H1 (cell line): ENCODE measurements around the gene SOHLH2. TPM values are rescaled to one million over a fixed set of nuclear protein-coding genes. Genes with fewer than 3 reads are reported as not detected.

ENCODE experiments used
- CTCF ChIA-PET: fragments of 300-600 bp; sonication (Branson Sonifier 250); formaldehyde crosslinking; loops from one replicate; lab custom pipeline; 2021; ENCODE audit not compliant: partially characterized antibody; lab: Charles Lee
- POLR2A ChIA-PET: fragments of 300-600 bp; sonication (Branson Sonifier 250); formaldehyde crosslinking; loops from one replicate; lab custom pipeline; 2021; ENCODE audit warnings: inconsistent platforms; ENCODE audit not compliant: partially characterized antibody; lab: Charles Lee
- DNase-seq, 2 experiments: peaks; one replicate each; pipeline versions ENCODE4 v3.0.0 to v3.0.0-alpha.2; 2010 to 2022; ENCODE audit warnings: low spot score in 2 of 2, low read depth in 1 of 2, mixed read lengths in 1 of 2
- FAIRE-seq: peaks from 2 replicates; lab custom pipeline; 2011; peaks lifted over from hg19 to GRCh38; lab: Jason Lieb, UNC
- H2AFZ ChIP-seq: 2 replicates; pipeline ENCODE4 v1.8.1; 2012; ENCODE audit warnings: low read length, inconsistent platforms
- H2AK5ac ChIP-seq: 2 replicates; pipeline ENCODE4 v1.6.1; 2013; ENCODE audit warnings: low read depth, low read length
- H2BK120ac ChIP-seq: replicated peaks from 2 replicates; pipeline ENCODE3; 2013; ENCODE audit warnings: low read depth, low read length, inconsistent platforms
- H2BK12ac ChIP-seq: 2 replicates; pipeline ENCODE4 v1.6.1; 2013; ENCODE audit warnings: low read depth, low read length
- H2BK15ac ChIP-seq: 2 replicates; pipeline ENCODE4 v1.6.1; 2013; ENCODE audit warnings: low read length
- H2BK20ac ChIP-seq: 2 replicates; pipeline ENCODE4 v1.6.1; 2013; ENCODE audit warnings: low read length
- H2BK5ac ChIP-seq: 2 replicates; pipeline ENCODE4 v1.6.1; 2013; ENCODE audit warnings: low read depth, low read length
- H3K14ac ChIP-seq: 2 replicates; pipeline ENCODE4 v1.6.1; 2013; ENCODE audit warnings: inconsistent platforms; ENCODE audit not compliant: insufficient read length
- H3K18ac ChIP-seq: 2 replicates; pipeline ENCODE4 v1.6.1; 2013; ENCODE audit warnings: low read length; ENCODE audit errors: extremely low read depth
- H3K23ac ChIP-seq: 2 replicates; pipeline ENCODE4 v1.6.1; 2013; ENCODE audit warnings: inconsistent platforms; ENCODE audit not compliant: insufficient read length
- H3K23me2 ChIP-seq: 2 replicates; pipeline ENCODE4 v1.6.1; 2013; ENCODE audit warnings: low read depth, low read length
- H3K27ac ChIP-seq: 2 replicates; pipeline ENCODE4 v1.6.1; 2011; ENCODE audit warnings: low read depth, low read length, inconsistent platforms
- H3K27me3 ChIP-seq, 4 experiments: replicated peaks in 1 of 4; 1 replicate in 1 of 4; 2 replicates in 3 of 4; pipeline versions ENCODE4 v1.6.1 to v1.8.1; 2011 to 2013; ENCODE audit warnings: low read length in 3 of 4, mild to moderate bottlenecking in 3 of 4, inconsistent platforms in 2 of 4, mixed read lengths in 2 of 4, moderate library complexity in 1 of 4; ENCODE audit not compliant: control insufficient read depth in 3 of 4, insufficient read depth in 3 of 4; ENCODE audit errors: extremely low read depth in 1 of 4
- H3K36me3 ChIP-seq, 4 experiments: 2 replicates each; pipeline versions ENCODE4 v1.6.1 to v1.8.1; 2011 to 2013; ENCODE audit warnings: mild to moderate bottlenecking in 4 of 4, low read length in 3 of 4, moderate library complexity in 2 of 4, control low read depth in 1 of 4, inconsistent platforms in 1 of 4; ENCODE audit not compliant: insufficient read depth in 4 of 4, control insufficient read depth in 2 of 4
- H3K4ac ChIP-seq: replicated peaks from 2 replicates; pipeline ENCODE3; 2013; ENCODE audit warnings: low read length, low read depth, mixed read lengths, inconsistent platforms; ENCODE audit not compliant: insufficient read length
- H3K4me1 ChIP-seq, 4 experiments: replicated peaks in 1 of 4; 1 replicate in 1 of 4; 2 replicates in 3 of 4; pipeline versions ENCODE4 v1.6.1 to v1.8.1; 2011 to 2013; ENCODE audit warnings: low read length in 3 of 4, inconsistent platforms in 2 of 4, mixed read lengths in 1 of 4; ENCODE audit not compliant: insufficient read depth in 4 of 4, control insufficient read depth in 3 of 4
- H3K4me2 ChIP-seq, 2 experiments: 2 replicates each; pipeline versions ENCODE4 v1.6.1 to v1.8.1; 2011 to 2013; ENCODE audit warnings: low read depth in 2 of 2, low read length in 2 of 2, control low read depth in 1 of 2, inconsistent platforms in 1 of 2, mild to moderate bottlenecking in 1 of 2; ENCODE audit not compliant: insufficient read depth in 1 of 2
- H3K4me3 ChIP-seq, 4 experiments: fragments of 200-600, 300-600 bp in 1 of 4; sonication (generic), shearing (Covaris generic), sonication (Bioruptor Twin) in 1 of 4; 2 replicates each; pipeline versions ENCODE4 v1.5.1 to v1.8.1; 2011 to 2016; ENCODE audit warnings: low read length in 4 of 4, low read depth in 3 of 4, control low read depth in 2 of 4, inconsistent platforms in 2 of 4, mild to moderate bottlenecking in 2 of 4, mixed read lengths in 1 of 4, moderate library complexity in 1 of 4; ENCODE audit not compliant: insufficient read depth in 2 of 4; ENCODE audit errors: extremely low read depth in 1 of 4
- H3K56ac ChIP-seq: replicated peaks from 2 replicates; pipeline ENCODE3; 2013; ENCODE audit warnings: low read depth, mild to moderate bottlenecking, mixed read lengths, low read length, inconsistent platforms; ENCODE audit not compliant: insufficient read length
- H3K79me1 ChIP-seq: 2 replicates; pipeline ENCODE4 v1.6.1; 2013; ENCODE audit warnings: low read depth, low read length, control low read depth
- H3K79me2 ChIP-seq, 2 experiments: 2 replicates each; pipeline versions ENCODE4 v1.6.1 to v1.8.1; 2012 to 2013; ENCODE audit warnings: low read length in 2 of 2, mild to moderate bottlenecking in 2 of 2, inconsistent platforms in 1 of 2; ENCODE audit not compliant: insufficient read depth in 2 of 2, control insufficient read depth in 1 of 2
- H3K9ac ChIP-seq, 4 experiments: replicated peaks in 1 of 4; 1 replicate in 1 of 4; 2 replicates in 3 of 4; pipeline versions ENCODE4 v1.6.1 to v1.8.1; 2011 to 2013; ENCODE audit warnings: low read depth in 3 of 4, low read length in 3 of 4, control low read depth in 2 of 4, mild to moderate bottlenecking in 2 of 4, moderate library complexity in 2 of 4, inconsistent platforms in 1 of 4; ENCODE audit errors: extremely low read depth in 1 of 4
- H3K9me3 ChIP-seq, 2 experiments: 2 replicates each; pipeline versions ENCODE4 v1.6.1 to v1.8.1; 2012 to 2013; ENCODE audit warnings: mild to moderate bottlenecking in 2 of 2, moderate library complexity in 2 of 2, control low read depth in 1 of 2, inconsistent platforms in 1 of 2, low read depth in 1 of 2, low read length in 1 of 2, mixed read lengths in 1 of 2; ENCODE audit not compliant: insufficient read depth in 2 of 2
- H4K20me1 ChIP-seq, 2 experiments: replicated peaks in 1 of 2; 2 replicates each; pipeline versions ENCODE3 to v1.8.1; 2011 to 2013; ENCODE audit warnings: inconsistent platforms in 2 of 2, low read length in 2 of 2, mild to moderate bottlenecking in 1 of 2; ENCODE audit not compliant: insufficient read depth in 2 of 2, control insufficient read depth in 1 of 2
- H4K5ac ChIP-seq: 2 replicates; pipeline ENCODE4 v1.6.1; 2013; ENCODE audit warnings: low read length, low read depth, mixed read lengths, inconsistent platforms; ENCODE audit not compliant: insufficient read length
- H4K8ac ChIP-seq: 2 replicates; pipeline ENCODE4 v1.8.0; 2013; ENCODE audit warnings: mild to moderate bottlenecking, moderate library complexity, low read length, inconsistent platforms; ENCODE audit not compliant: insufficient read depth; ENCODE audit errors: extremely low read depth
- H4K91ac ChIP-seq: replicated peaks from 2 replicates; pipeline ENCODE3; 2013; ENCODE audit warnings: low read length, mixed read lengths, inconsistent platforms; ENCODE audit not compliant: insufficient read length
- CHD2 ChIP-seq: IDR thresholded peaks from 2 replicates; pipeline ENCODE4 v1.6.1; 2012; ENCODE audit warnings: low read length, improper control_type of control experiment
- CTCF ChIP-seq, 3 experiments: IDR thresholded peaks; 1 replicate in 2 of 3; 2 replicates in 1 of 3; pipeline versions ENCODE4 v1.5.1 to v1.6.1; 2011; ENCODE audit warnings: low read length in 3 of 3, mild to moderate bottlenecking in 3 of 3, inconsistent platforms in 2 of 3, low read depth in 1 of 3, moderate library complexity in 1 of 3; ENCODE audit not compliant: insufficient read depth in 1 of 3; ENCODE audit errors: control extremely low read depth in 1 of 3
- E2F6 ChIP-seq: IDR thresholded peaks from 2 replicates; pipeline ENCODE4 v1.6.1; 2012; ENCODE audit warnings: inconsistent platforms
- EGR1 ChIP-seq: IDR thresholded peaks from 2 replicates; pipeline ENCODE4 v1.6.1; 2011; ENCODE audit warnings: low read depth, low read length, borderline replicate concordance
- EP300 ChIP-seq, 2 experiments: IDR thresholded peaks; 1 replicate in 1 of 2; 2 replicates in 1 of 2; pipeline ENCODE4 v1.6.1; 2011 to 2012; ENCODE audit warnings: low read depth in 2 of 2, low read length in 2 of 2, mild to moderate bottlenecking in 2 of 2, borderline replicate concordance in 1 of 2, inconsistent platforms in 1 of 2, moderate library complexity in 1 of 2
- KDM5A ChIP-seq: fragments of 200-600 bp; IDR thresholded peaks from 2 replicates; pipeline ENCODE4 v1.7.1; 2012; ENCODE audit warnings: mild to moderate bottlenecking, low read length, inconsistent platforms, mixed read lengths
- MAX ChIP-seq: IDR thresholded peaks from 2 replicates; pipeline ENCODE4 v1.6.1; 2012; ENCODE audit warnings: inconsistent platforms
- POLR2AphosphoS5 ChIP-seq: IDR thresholded peaks from 2 replicates; pipeline ENCODE4 v1.6.1; 2011; ENCODE audit warnings: low read depth, low read length
- POU5F1 ChIP-seq: IDR thresholded peaks from 2 replicates; pipeline ENCODE4 v1.6.1; 2011; ENCODE audit warnings: low read depth, mild to moderate bottlenecking, low read length, moderate library complexity
- SP1 ChIP-seq: IDR thresholded peaks from 2 replicates; pipeline ENCODE4 v1.6.1; 2011; ENCODE audit warnings: low read depth, low read length
- TAF1 ChIP-seq: IDR thresholded peaks from 2 replicates; pipeline ENCODE4 v1.6.1; 2011; ENCODE audit warnings: mild to moderate bottlenecking, low read depth, low read length
- YY1 ChIP-seq: IDR thresholded peaks from 2 replicates; pipeline ENCODE4 v1.6.1; 2011; ENCODE audit warnings: low read depth, mild to moderate bottlenecking, low read length
- WGBS, 2 experiments: shearing (Covaris generic) in 1 of 2; methylation state at CpG; one replicate each; pipeline versions ENCODE4 v1.1.6 to v1.1.7; 2013 to 2015; ENCODE audit warnings: low lambda C conversion rate in 2 of 2, mixed read lengths in 2 of 2, inconsistent platforms in 1 of 2, low coverage in 1 of 2, missing lambda C conversion rate in 1 of 2; ENCODE audit not compliant: insufficient replicate concordance in 2 of 2, insufficient coverage in 1 of 2, insufficient read length in 1 of 2; ENCODE audit errors: extremely low coverage in 1 of 2, missing lambda C conversion rate in 1 of 2; 5-methylcytosine and 5-hydroxymethylcytosine counted together
- polyA plus RNA-seq, 7 experiments: library from polyadenylated mRNA; depleted of rRNA in 3 of 7; stranded (reverse) in 5 of 7; unstranded in 2 of 7; fragments of >200 nt in 5 of 7; fragments of 200-250 nt in 2 of 7; gene quantifications; 1 replicate in 5 of 7; 2 replicates in 1 of 7; 4 replicates in 1 of 7; pipeline versions ENCODE4 v1.2.1 to v1.2.3, GENCODE V29; 2011 to 2013; ENCODE audit warnings: missing spikeins in 2 of 7, mixed read lengths in 2 of 7
- total RNA-seq: library from RNA; stranded (reverse); fragmentation: NEBNext Ultra II Directional; extraction: Animal tissue kit (Norgen Biotek cat#: 25700); gene quantifications from 2 replicates; pipeline ENCODE4 v1.2.1, GENCODE V29; 2021

SOHLH2 gene
- total and polyA plus RNA-seq, 2 of the 8 experiments (the other 6 are each of a cell fraction or from before 2014, with no cell fraction given) = 6.8 to 10.3 TPM

- Histone ChIP-seq H2BK15ac (no peak overlapping the region), H3K79me1 (no peaks in the 10 kb centered on the region; the same call in 1 of the 2 replicates), H3K23ac (no peak overlapping the region), H4K91ac (no peak overlapping the region), H3K4me3 (no peak overlapping the region), H2AK5ac (no peak overlapping the region), H2BK20ac (no peak overlapping the region), H4K8ac (no peak overlapping the region), H3K27ac (no peak overlapping the region), H4K20me1 (no peaks in the 10 kb centered on the region), H3K4me1 (no peaks in the 10 kb centered on the region; a peak in 2 of 7 replicates), H3K9ac (no peak overlapping the region), H2BK5ac (no peak overlapping the region), H3K18ac (no peak overlapping the region), H3K9me3 (peaks cover 0 to 7% of the 10 kb centered on the region in 2 experiments; a peak in 1 of 4 replicates), H3K36me3 (peaks cover 0 to 7% (median 1%) of the 10 kb centered on the region in 4 experiments; a peak in 2 of 8 replicates), H3K79me2 (no peaks in the 10 kb centered on the region), H3K56ac (no peak overlapping the region), H3K23me2 (no peaks in the 10 kb centered on the region), H2BK120ac (no peak overlapping the region), H3K4ac (no peak overlapping the region), H2BK12ac (no peak overlapping the region), H3K27me3 (no peaks in the 10 kb centered on the region), H3K4me2 (no peak overlapping the region), H3K14ac (no peak overlapping the region), H4K5ac (no peak overlapping the region), H2AFZ (no peak overlapping the region)
- POLR2A ChIA-PET = no interaction called here
- no peak for FAIRE-seq
- WGBS, 2 experiments = 99% methylated on average over 3 of the region's 3 CpGs; no CpG with 5 or more reads in 1 of the 2 experiments
- CTCF ChIA-PET = no interaction called here
- DNase-seq = no peak
- TF ChIP-seq EP300 (IDR thresholded peaks at IDR 0.05; ENCODE audit: borderline replicate concordance in 1 of 2, low read depth in 2 of 2, low read length in 2 of 2) = no peak
- no peak for TF ChIP-seq YY1
- TF ChIP-seq EGR1 = no peak
- TF ChIP-seq E2F6 = no peak
- no peak for TF ChIP-seq POLR2AphosphoS5
- TF ChIP-seq TAF1 = no peak
- no peak for TF ChIP-seq CHD2
- no peak for TF ChIP-seq SP1
- TF ChIP-seq CTCF (IDR thresholded peaks at IDR 0.05; ENCODE audit: control extremely low read depth in 1 of 3, insufficient read depth in 1 of 3, low read depth in 1 of 3, low read length in 3 of 3) = no peak
- no peak for TF ChIP-seq KDM5A
- no peak for TF ChIP-seq MAX
- no peak for TF ChIP-seq POU5F1
These were observed 1.6 kb downstream of the SOHLH2 start for GRCh38 chr13:36212789-36213188.
